ENCODE results near the gene NMRK1. TPM values are rescaled to one million over a fixed set of nuclear protein-coding genes. Genes with fewer than 3 reads are reported as not detected.

NMRK1 gene
- total RNA-seq, 1 experiment from 2014 or later = 7.8 TPM

- CTCF ChIA-PET = interaction anchor here (0.6 kb wide), 1 partner anchor 407 kb away, joined by 4 read pairs; no protein-coding TSS in a partner anchor
- RAD21 ChIA-PET (ENCODE audit: low non-redundant PET in 1 of 2, low total read pairs in 2 of 2, uncharacterized antibody in 2 of 2, unreplicated experiment in 2 of 2) = no interaction called here
- no peaks in the 10 kb centered on the region for H3K79me2 ChIP-seq (ENCODE audit: insufficient read depth, low read length)
These were observed 46.5 kb upstream of the NMRK1 start for GRCh38 chr9:75134495-75134894.

GRCh38 chr9:75133396-75133795 is 45.4 kb upstream of the NMRK1 start:
- DNase-seq (ENCODE audit: low read depth, low spot score) = no peak
- no peaks in the 10 kb centered on the region for H3K4me1 ChIP-seq (ENCODE audit: control insufficient read depth in 1 of 2, insufficient read depth in 2 of 2, low read length in 2 of 2)
- intact Hi-C loops (cut with micrococcal nuclease) = no loop called here
- no peak overlapping the region for H3K4me3 ChIP-seq (replicated peaks in 1 of 2; ENCODE audit: low read depth in 1 of 2, low read length in 2 of 2)
- BruUV-seq (replicated peaks) = no TSS peak
- no peak overlapping the region for H3K4me2 ChIP-seq (ENCODE audit: low read length)
- H3K9ac ChIP-seq (ENCODE audit: low read length) = no peak overlapping the region
- no peaks in the 10 kb centered on the region for H3K27me3 ChIP-seq (ENCODE audit: insufficient read depth, low read length)
- no peak for ATAC-seq
- no peaks in the 10 kb centered on the region for H3K9me3 ChIP-seq (ENCODE audit: control insufficient read depth in 1 of 2, insufficient read depth in 1 of 2, low read depth in 1 of 2, low read length in 2 of 2)
- POLR2A ChIA-PET = no interaction called here
- no peaks in the 10 kb centered on the region for H3K36me3 ChIP-seq (ENCODE audit: control insufficient read depth in 1 of 2, insufficient read depth in 2 of 2, low read length in 2 of 2)
- RAD21 ChIA-PET (ENCODE audit: low non-redundant PET in 1 of 2, low total read pairs in 2 of 2, uncharacterized antibody in 2 of 2, unreplicated experiment in 2 of 2) = no interaction called here
- H2AFZ ChIP-seq (ENCODE audit: low read depth, low read length, poor library complexity, severe bottlenecking) = no peak overlapping the region
- no peaks in the 10 kb centered on the region for H3K9me2 ChIP-seq (ENCODE audit: insufficient read depth)
- CTCF ChIA-PET = no interaction called here
- no peaks in the 10 kb centered on the region for H4K20me1 ChIP-seq (ENCODE audit: insufficient read depth)
- no peak overlapping the region for H3K27ac ChIP-seq (ENCODE audit: low read depth, low read length)
- no peaks in the 10 kb centered on the region for H3K79me2 ChIP-seq (ENCODE audit: insufficient read depth, low read length)
- TF ChIP-seq YY1 (IDR thresholded peaks at IDR 0.05; ENCODE audit: extremely low read depth, insufficient replicate concordance, low read depth, low read length) = no peak
- TF ChIP-seq ZNF274 (IDR thresholded peaks at IDR 0.05; ENCODE audit: low read depth, low read length) = no peak
- TF ChIP-seq SRF (IDR thresholded peaks at IDR 0.05; ENCODE audit: low read depth) = no peak
- TF ChIP-seq EZH2phosphoT487 (IDR thresholded peaks at IDR 0.05; ENCODE audit: borderline replicate concordance) = no peak
- no peak for TF ChIP-seq ATF3 (IDR thresholded peaks at IDR 0.05)
- no peak for TF ChIP-seq CTCF (IDR thresholded peaks at IDR 0.05 in 2 of 3, conservative IDR thresholded peaks at IDR 0.05 in 1 of 3; ENCODE audit: borderline replicate concordance in 1 of 3, insufficient read depth in 1 of 3, low read depth in 2 of 3, low read length in 2 of 3)
- TF ChIP-seq TCF7L2 (IDR thresholded peaks at IDR 0.05; ENCODE audit: borderline replicate concordance, extremely low read depth, insufficient read depth, insufficient read length) = no peak

More at GRCh38 chr9:75134495-75134894, 46.5 kb upstream of the NMRK1 start:
- Histone ChIP-seq H3K4me3 (replicated peaks in 1 of 2; ENCODE audit: low read depth in 1 of 2, low read length in 2 of 2) (no peak overlapping the region), H3K9me2 (ENCODE audit: insufficient read depth) (no peaks in the 10 kb centered on the region), H3K9me3 (ENCODE audit: control insufficient read depth in 1 of 2, insufficient read depth in 1 of 2, low read depth in 1 of 2, low read length in 2 of 2) (no peaks in the 10 kb centered on the region), H4K20me1 (ENCODE audit: insufficient read depth) (no peaks in the 10 kb centered on the region), H3K9ac (ENCODE audit: low read length) (no peak overlapping the region), H3K4me2 (ENCODE audit: low read length) (no peak overlapping the region), H3K4me1 (ENCODE audit: control insufficient read depth in 1 of 2, insufficient read depth in 2 of 2, low read length in 2 of 2) (no peaks in the 10 kb centered on the region), H2AFZ (ENCODE audit: low read depth, low read length, poor library complexity, severe bottlenecking) (no peak overlapping the region), H3K36me3 (ENCODE audit: control insufficient read depth in 1 of 2, insufficient read depth in 2 of 2, low read length in 2 of 2) (no peaks in the 10 kb centered on the region), H3K27ac (ENCODE audit: low read depth, low read length) (no peak overlapping the region), H3K27me3 (ENCODE audit: insufficient read depth, low read length) (no peaks in the 10 kb centered on the region)
- POLR2A ChIA-PET = no interaction called here
- no peak for TF ChIP-seq EZH2 (IDR thresholded peaks at IDR 0.05)
- no peak for TF ChIP-seq ZFX (IDR thresholded peaks at IDR 0.05)
- no peak for TF ChIP-seq EZH2phosphoT487 (IDR thresholded peaks at IDR 0.05; ENCODE audit: borderline replicate concordance)
- TF ChIP-seq POLR2A (IDR thresholded peaks at IDR 0.05; ENCODE audit: borderline replicate concordance, extremely low read depth, insufficient read depth, insufficient read length) = no peak
- TF ChIP-seq SIN3A (IDR thresholded peaks at IDR 0.05; ENCODE audit: low read depth) = no peak
- TF ChIP-seq SRF (IDR thresholded peaks at IDR 0.05; ENCODE audit: low read depth) = no peak
- TF ChIP-seq SP1 (IDR thresholded peaks at IDR 0.05; ENCODE audit: low read depth) = no peak
- TF ChIP-seq ZBTB33 (IDR thresholded peaks at IDR 0.05; ENCODE audit: extremely low read depth, insufficient replicate concordance, low read length) = no peak
- intact Hi-C loops (cut with micrococcal nuclease) = no loop called here
- DNase-seq (ENCODE audit: low read depth, low spot score) = no peak
- BruUV-seq (replicated peaks) = no TSS peak
- ATAC-seq = no peak

Data from HCT116 (cell line).